B cell (primary cell): ENCODE measurements around the gene CD6. TPM values are rescaled to one million over a fixed set of nuclear protein-coding genes. Genes with fewer than 3 reads are reported as not detected.

Source experiments
- ATAC-seq: fragments of 200-7000 bp; cut with Tn5 transposase; one replicate; pipeline ENCODE4 v1.10.0; 2021; ENCODE audit warnings: low read depth, mild to moderate bottlenecking, moderate number of reproducible peaks, moderate library complexity
- CTCF ChIA-PET: fragments of 350-600 bp; sonication (Branson Sonifier 250); formaldehyde crosslinking; loops from one replicate; lab custom pipeline; 2021; ENCODE audit warnings: antibody characterized with exemption, inconsistent platforms; lab: Charles Lee
- POLR2A ChIA-PET: fragments of 350-600 bp; sonication (Branson Sonifier 250); formaldehyde crosslinking; loops from one replicate; lab custom pipeline; 2021; ENCODE audit warnings: antibody characterized with exemption; lab: Charles Lee
- DNase-seq: peaks from one replicate; pipeline ENCODE4 v3.0.0; 2013
- H2AFZ ChIP-seq: 2 replicates; pipeline ENCODE4 v1.6.1; 2012; ENCODE audit warnings: mild to moderate bottlenecking, low read depth, low read length; ENCODE audit not compliant: insufficient read depth, poor library complexity, severe bottlenecking
- H3K27ac ChIP-seq, 2 donors: 1 replicate in 1 of 2; 2 replicates in 1 of 2; pipeline ENCODE4 v1.5.1; 2012 to 2013; ENCODE audit warnings: low read length in 2 of 2, mild to moderate bottlenecking in 2 of 2, moderate library complexity in 1 of 2
- H3K27me3 ChIP-seq, 4 experiments: fragments of 200-600 bp in 1 of 4; sonication (generic) in 1 of 4; replicated peaks in 1 of 4; 1 replicate in 2 of 4; 2 replicates in 2 of 4; pipeline versions ENCODE4 v1.6.1 to v1.7.0; 2013 to 2016; ENCODE audit warnings: low read length in 3 of 4, mild to moderate bottlenecking in 2 of 4, mixed read lengths in 1 of 4, moderate library complexity in 1 of 4; ENCODE audit not compliant: insufficient read depth in 4 of 4, control insufficient read depth in 3 of 4; ENCODE audit errors: control extremely low read depth in 1 of 4
- H3K36me3 ChIP-seq, 2 experiments: replicated peaks in 1 of 2; 1 replicate in 1 of 2; 2 replicates in 1 of 2; pipeline versions ENCODE4 v1.6.1 to v1.7.1; 2013; ENCODE audit warnings: low read length in 1 of 2; ENCODE audit not compliant: insufficient read depth in 2 of 2, control insufficient read depth in 1 of 2; ENCODE audit errors: control extremely low read depth in 1 of 2, extremely low read depth in 1 of 2
- H3K4me1 ChIP-seq, 2 donors: fragments of 200-600 bp in 1 of 2; sonication (generic) in 1 of 2; 1 replicate in 1 of 2; 2 replicates in 1 of 2; pipeline versions ENCODE4 v1.5.1 to v1.6.1; 2013 to 2017; ENCODE audit warnings: low read length in 2 of 2; ENCODE audit not compliant: control insufficient read depth in 2 of 2, insufficient read depth in 2 of 2
- H3K4me2 ChIP-seq: replicated peaks from 2 replicates; pipeline ENCODE3; 2012; ENCODE audit warnings: mild to moderate bottlenecking, low read depth, low read length; ENCODE audit not compliant: poor library complexity, severe bottlenecking
- H3K4me3 ChIP-seq, 5 experiments: fragments of 200-600 bp in 1 of 5; sonication (generic) in 1 of 5; 1 replicate in 3 of 5; 2 replicates in 2 of 5; pipeline versions ENCODE4 v1.5.1 to v1.7.0; 2011 to 2016; ENCODE audit warnings: low read length in 4 of 5, mild to moderate bottlenecking in 4 of 5, low read depth in 2 of 5, control low read depth in 1 of 5, moderate library complexity in 1 of 5; ENCODE audit not compliant: insufficient read depth in 1 of 5; ENCODE audit errors: control extremely low read depth in 1 of 5, extremely low read depth in 1 of 5
- H3K79me2 ChIP-seq: fragments of 200-600 bp; sonication (generic); one replicate; pipeline ENCODE4 v1.6.0; 2016; ENCODE audit warnings: low read length; ENCODE audit not compliant: control insufficient read depth, insufficient read depth
- H3K9ac ChIP-seq: fragments of 200-600 bp; sonication (generic); 2 replicates; pipeline ENCODE4 v1.6.1; 2017; ENCODE audit warnings: mild to moderate bottlenecking, low read length, moderate library complexity
- H3K9me3 ChIP-seq, 3 donors: one replicate each; pipeline versions ENCODE4 v1.6.1 to v1.7.1; 2013; ENCODE audit warnings: low read length in 2 of 3; ENCODE audit not compliant: control insufficient read depth in 2 of 3, insufficient read depth in 1 of 3; ENCODE audit errors: control extremely low read depth in 1 of 3
- H4K20me1 ChIP-seq: 2 replicates; pipeline ENCODE4 v1.6.0; 2012; ENCODE audit warnings: mild to moderate bottlenecking, low read length; ENCODE audit not compliant: insufficient read depth, control insufficient read depth, poor library complexity, severe bottlenecking
- H3K27ac Mint-ChIP-seq: one replicate; pipeline ENCODE4 v1.8.0; 2021; ENCODE audit warnings: mixed read lengths
- H3K27me3 Mint-ChIP-seq: one replicate; pipeline ENCODE4 v1.8.0; 2021; ENCODE audit warnings: mixed read lengths
- H3K4me1 Mint-ChIP-seq: one replicate; pipeline ENCODE4 v1.8.0; 2021; ENCODE audit warnings: mixed read lengths
- H3K4me3 Mint-ChIP-seq: one replicate; pipeline ENCODE4 v1.8.0; 2021; ENCODE audit warnings: mixed read lengths
- H3K9me3 Mint-ChIP-seq: one replicate; pipeline ENCODE4 v1.8.0; 2022; ENCODE audit warnings: mixed read lengths; ENCODE audit not compliant: insufficient read depth
- CTCF ChIP-seq: fragments of 200-600 bp; IDR thresholded peaks from one replicate; pipeline ENCODE4 v1.8.0; 2022; ENCODE audit warnings: antibody characterized with exemption, mild to moderate bottlenecking
- EZH2 ChIP-seq: IDR thresholded peaks from 2 replicates; pipeline ENCODE4 v1.6.1; 2012; ENCODE audit warnings: borderline replicate concordance, low read depth, mild to moderate bottlenecking, moderate library complexity, low read length; ENCODE audit not compliant: insufficient read depth, poor library complexity, severe bottlenecking
- WGBS: methylation state at CpG from one replicate; pipeline ENCODE4 v1.1.5; 2013; ENCODE audit warnings: missing lambda C conversion rate; ENCODE audit not compliant: insufficient coverage; 5-methylcytosine and 5-hydroxymethylcytosine counted together
- intact Hi-C: fragments of 100-400 bp; cut with micrococcal nuclease; formaldehyde crosslinking; loops from one replicate; pipeline ENCODE4 v1.10.0; 2022
- polyA plus RNA-seq: library from polyadenylated mRNA; depleted of rRNA; stranded (reverse); fragments of >200 nt; gene quantifications from 2 replicates; pipeline ENCODE4 v1.2.3, GENCODE V29; 2012
- total RNA-seq, 2 donors: library from RNA; stranded (reverse); fragments of 120-200 nt in 1 of 2; gene quantifications; 1 replicate in 1 of 2; 2 replicates in 1 of 2; pipeline versions ENCODE4 v1.2.3 to v1.2.4, GENCODE V29; 2013 to 2022

CD6 gene
- total and polyA plus RNA-seq, 2 donors (not counting 1 experiment from before 2014, with no cell fraction given), result 9.3 to 13.6 TPM

GRCh38 chr11:61049859-61050258 lies 78.4 kb downstream of the CD6 start:
- intact Hi-C loops, result no loop called here
- Histone ChIP-seq H4K20me1 (no peaks in the 10 kb centered on the region), H3K9me3 (peaks cover 0 to 3% (median 0%) of the 10 kb centered on the region in 3 donors), H3K4me1 (no peaks in the 10 kb centered on the region), H3K27me3 (no peaks in the 10 kb centered on the region), H3K27ac (no peak overlapping the region), H3K4me2 (no peak overlapping the region), H3K4me3 (no peak overlapping the region), H3K79me2 (no peaks in the 10 kb centered on the region), H2AFZ (no peak overlapping the region), H3K36me3 (no peaks in the 10 kb centered on the region), H3K9ac (no peak overlapping the region)
- ATAC-seq (no peak), DNase-seq (no peak)
- WGBS, result 88% methylated on average over 1 of the region's 2 CpGs
- H3K27me3 Mint-ChIP-seq, result no peaks in the 10 kb centered on the region
- no peaks in the 10 kb centered on the region for H3K9me3 Mint-ChIP-seq
- H3K4me3 Mint-ChIP-seq, result no peak overlapping the region
- ChIA-PET CTCF (no interaction called here), POLR2A (no interaction called here)
- H3K4me1 Mint-ChIP-seq, result peaks cover 4% of the 10 kb centered on the region
- TF ChIP-seq CTCF (no peak), EZH2 (no peak)
- H3K27ac Mint-ChIP-seq, result no peak overlapping the region

GRCh38 chr11:61052182-61052972 lies 80.9 kb downstream of the CD6 start:
- Mint-ChIP-seq H3K4me3 (no peak overlapping the region), H3K9me3 (no peaks in the 10 kb centered on the region), H3K4me1 (peaks cover 4% of the 10 kb centered on the region), H3K27ac (no peak overlapping the region), H3K27me3 (no peaks in the 10 kb centered on the region)
- no peaks in the 10 kb centered on the region for H3K27me3 ChIP-seq
- TF ChIP-seq CTCF (no peak), EZH2 (no peak)
- ChIA-PET POLR2A (no interaction called here), CTCF (interaction anchor here (0.9 to 1.5 kb wide), 2 partner anchors 20 to 83 kb away, joined by 3 to 6 read pairs; no protein-coding TSS in a partner anchor)
- peaks cover 0 to 3% (median 0%) of the 10 kb centered on the region in 3 donors for H3K9me3 ChIP-seq
- no peaks in the 10 kb centered on the region for H3K4me1 ChIP-seq
- no peak overlapping the region for H3K4me2 ChIP-seq
- H3K36me3 ChIP-seq, result no peaks in the 10 kb centered on the region
- no peak overlapping the region for H3K9ac ChIP-seq
- no peak overlapping the region for H3K27ac ChIP-seq
- H3K4me3 ChIP-seq, result no peak overlapping the region
- no peak overlapping the region for H2AFZ ChIP-seq
- DNase-seq, result no peak
- over 99% methylated on average over 10 of the region's 13 CpGs for WGBS
- intact Hi-C loops, result no loop called here
- no peaks in the 10 kb centered on the region for H4K20me1 ChIP-seq
- peaks cover 4% of the 10 kb centered on the region for H3K79me2 ChIP-seq
- no peak for ATAC-seq
